Left renal pelvis (tissue), 4 donors: ENCODE data around the gene ASTN2. TPM values are rescaled to one million over a fixed set of nuclear protein-coding genes. Genes with fewer than 3 reads are reported as not detected.
"Not testable (repeated sequence)": the region's sequence is repeated elsewhere in the genome, so short reads cannot be mapped to it uniquely, and the experiment has no call there.

Source experiments
- DNase-seq, 4 donors: peaks; one replicate each; pipeline ENCODE4 v3.0.0-alpha.2; 2013; ENCODE audit warnings: low read depth in 4 of 4, low spot score in 3 of 4
- polyA plus RNA-seq, 4 donors: library from polyadenylated mRNA; unstranded; fragments of 120-200 nt; gene quantifications; one replicate each; pipeline ENCODE4 v1.2.1, GENCODE V29; 2013; ENCODE audit not compliant: insufficient read length in 4 of 4

ASTN2 gene
- polyA plus RNA-seq, 4 donors: 14.0 to 22.6 (median 16.4) TPM

DNA sequence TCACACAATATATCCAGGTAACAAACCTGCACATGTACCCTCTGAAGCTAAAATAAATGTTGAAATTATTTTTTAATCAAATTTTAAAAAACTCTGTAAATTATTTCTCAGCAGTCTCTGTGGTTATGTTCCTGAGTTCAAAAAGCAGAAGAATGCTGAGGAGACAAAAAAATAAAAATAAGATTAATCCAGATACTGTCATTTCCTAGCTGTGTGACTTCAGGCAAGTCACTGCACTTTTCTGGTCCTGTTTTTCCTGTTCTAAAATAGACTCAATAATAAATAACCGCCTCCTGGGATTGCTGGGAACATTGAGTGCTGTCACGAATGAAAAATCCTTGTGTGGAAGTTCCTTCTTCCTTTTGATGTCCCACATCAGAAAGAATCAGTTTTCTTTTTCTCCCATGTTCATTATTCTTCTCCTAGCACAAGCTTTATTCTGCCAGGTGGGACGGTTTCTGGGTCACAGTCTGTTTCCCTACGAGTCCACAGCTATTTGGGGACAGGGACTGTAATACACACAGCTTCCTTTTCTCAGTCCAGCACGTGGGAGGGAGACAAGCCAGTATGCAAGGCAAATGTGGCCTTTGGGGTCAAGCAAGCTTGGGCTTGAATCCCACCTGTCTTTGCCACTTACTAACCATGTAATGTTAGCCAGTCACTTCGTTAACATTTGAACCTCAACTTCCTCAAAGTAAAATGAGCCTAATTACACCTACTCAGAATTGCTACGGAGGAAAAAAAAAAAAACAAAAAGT, 570.8 kb downstream of the ASTN2 start:
- no peak for DNase-seq

DNA sequence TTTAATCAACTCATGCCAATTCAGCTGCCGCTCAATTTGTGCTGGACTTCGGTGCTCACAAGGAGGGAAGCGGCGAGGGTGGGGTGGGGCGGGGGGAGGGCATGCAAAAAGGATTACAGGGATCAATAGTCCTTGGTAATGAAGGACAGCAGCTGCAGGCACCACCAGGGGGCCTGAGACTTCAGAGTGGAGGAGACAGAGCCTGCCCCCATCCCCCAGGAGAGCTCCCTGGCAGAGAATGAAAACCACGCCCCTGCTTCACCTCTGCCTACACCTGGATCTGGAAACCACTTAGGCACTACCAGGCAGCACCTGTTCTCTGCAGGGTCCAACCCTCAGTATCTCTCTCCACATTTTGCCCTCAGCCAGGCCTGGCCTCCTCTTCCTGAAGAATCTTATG, 572.2 kb downstream of the ASTN2 start:
- no peak for DNase-seq

DNA sequence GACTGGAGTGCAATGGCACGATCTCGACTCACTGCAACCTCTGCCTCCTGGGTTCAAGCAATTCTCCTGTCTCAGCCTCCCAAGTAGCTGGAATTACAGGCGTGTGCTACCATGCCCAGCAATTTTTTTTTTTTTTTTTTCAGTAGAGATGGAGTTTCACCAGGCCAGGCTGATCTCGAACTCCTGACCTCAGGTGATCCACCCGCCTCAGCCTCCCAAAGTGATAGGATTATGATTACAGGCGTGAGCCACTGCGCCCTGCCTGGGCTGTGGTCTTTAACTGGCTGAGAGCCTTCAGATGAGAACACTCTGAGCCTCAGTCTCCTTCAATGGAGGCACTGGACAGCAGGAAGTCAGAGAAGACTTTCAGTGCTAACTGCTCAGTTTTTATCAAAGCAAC, 576.4 kb downstream of the ASTN2 start:
- not testable (repeated sequence) for DNase-seq

DNA sequence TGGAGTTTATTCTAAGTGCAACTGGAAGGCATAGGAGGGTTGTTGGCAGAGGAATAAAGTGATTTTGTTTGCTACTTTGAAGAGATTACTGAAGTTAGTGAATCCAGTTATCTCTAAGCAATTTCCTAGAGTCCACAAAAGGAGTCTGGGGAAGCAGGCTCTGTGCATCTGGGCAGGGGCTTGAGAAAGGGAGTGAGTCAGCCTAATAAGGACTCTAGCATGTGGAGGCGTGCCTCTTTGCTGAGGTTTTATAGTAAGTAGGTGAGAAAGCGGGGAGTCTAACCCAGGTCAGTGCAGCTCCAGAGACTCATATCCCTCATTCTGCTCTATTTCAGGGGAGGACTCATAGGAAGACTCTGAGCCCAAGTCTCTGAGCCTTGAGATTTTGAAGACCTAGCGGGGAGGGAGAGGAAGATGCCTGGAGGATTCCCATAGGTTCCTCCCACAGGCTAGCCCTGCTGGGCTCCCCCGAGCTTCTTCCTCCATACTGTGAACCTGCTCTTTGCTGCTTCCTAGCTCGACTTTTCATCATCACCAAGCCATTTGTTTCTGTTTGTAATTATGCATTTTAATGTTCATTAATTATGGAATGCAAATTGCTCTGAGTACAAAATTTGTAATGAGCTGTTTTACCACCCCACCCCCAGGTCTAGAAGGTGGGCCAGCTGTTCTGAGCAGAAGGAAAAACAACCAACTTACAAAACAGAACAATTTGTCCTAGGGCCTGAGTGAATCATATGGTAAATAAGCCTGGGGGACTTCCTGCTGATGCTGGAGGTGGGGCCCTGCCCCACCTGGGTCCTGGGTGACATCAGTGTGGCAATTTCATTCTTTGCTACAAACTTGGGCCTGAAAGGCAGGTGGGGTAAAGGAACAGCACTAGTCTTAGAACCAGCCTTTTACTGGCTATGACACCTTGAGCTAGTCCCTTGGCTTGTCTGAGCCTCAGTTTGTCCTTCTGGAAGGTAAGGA, 577.6 kb downstream of the ASTN2 start:
- no peak for DNase-seq

DNA sequence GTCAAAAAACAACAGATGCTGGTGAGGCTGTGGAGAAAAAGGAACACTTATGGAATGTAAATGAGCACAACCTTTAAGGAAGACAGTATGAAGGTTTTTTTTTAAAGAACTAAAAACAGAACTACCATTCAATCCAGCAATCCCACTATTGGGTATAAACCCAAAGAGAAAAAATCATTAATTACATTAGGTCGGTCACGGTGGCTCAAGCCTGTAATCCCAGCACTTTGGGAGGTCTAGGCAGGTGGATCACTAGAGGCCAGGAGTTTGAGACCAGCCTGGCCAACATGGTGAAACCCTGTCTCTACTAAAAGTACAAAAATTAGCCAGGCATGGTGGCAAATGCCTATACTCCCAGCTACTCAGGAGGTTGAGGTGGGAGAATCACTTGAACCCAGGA, 584.5 kb downstream of the ASTN2 start:
- DNase-seq: not testable (repeated sequence)

DNA sequence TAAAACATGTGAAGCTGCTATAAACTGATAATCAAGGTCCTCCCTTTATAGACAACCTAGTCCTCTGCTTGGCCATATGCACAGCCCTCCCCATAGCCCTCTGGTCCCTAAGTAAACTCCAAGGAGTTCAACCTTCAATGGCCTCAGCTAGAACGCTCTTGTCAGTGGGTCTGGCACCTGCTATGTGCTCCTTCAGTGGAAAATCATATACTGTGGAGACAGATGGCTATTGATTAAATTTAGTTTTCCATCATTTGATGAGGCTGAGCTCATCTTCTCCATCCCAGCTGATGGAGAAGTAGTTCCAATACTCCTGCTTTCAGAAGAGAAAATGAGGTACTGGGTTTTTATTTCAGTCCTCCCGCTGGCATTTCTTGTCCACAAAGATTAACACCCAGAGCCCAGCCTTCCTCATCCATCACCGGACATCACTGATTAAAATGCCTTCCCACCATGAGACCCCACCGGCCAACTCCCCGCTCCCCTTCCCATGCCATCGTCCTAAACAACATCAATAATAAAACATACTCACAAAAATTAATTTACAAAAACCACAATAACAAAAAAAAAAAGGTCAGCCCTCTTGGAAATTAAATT, 593.1 kb downstream of the ASTN2 start:
- no peak for DNase-seq

DNA sequence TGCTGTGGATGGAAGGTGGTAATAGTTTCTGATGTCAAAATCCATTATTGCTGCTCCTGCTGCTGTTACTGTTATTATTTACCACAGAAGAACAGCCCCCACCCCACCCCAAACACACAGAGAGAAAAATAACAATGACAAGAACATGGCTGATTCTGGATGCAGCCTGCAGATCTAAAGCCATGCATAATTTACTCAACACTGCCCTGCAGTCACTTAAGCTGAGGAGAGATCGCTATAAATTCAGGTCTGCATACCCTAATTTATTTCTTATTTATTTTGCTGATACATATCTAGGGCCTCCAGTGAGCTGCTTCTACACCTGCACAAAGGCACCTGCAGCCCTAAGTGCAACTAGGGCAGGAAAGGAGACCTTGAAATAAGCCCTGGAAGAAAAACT, 595.7 kb downstream of the ASTN2 start:
- no peak for DNase-seq

DNA sequence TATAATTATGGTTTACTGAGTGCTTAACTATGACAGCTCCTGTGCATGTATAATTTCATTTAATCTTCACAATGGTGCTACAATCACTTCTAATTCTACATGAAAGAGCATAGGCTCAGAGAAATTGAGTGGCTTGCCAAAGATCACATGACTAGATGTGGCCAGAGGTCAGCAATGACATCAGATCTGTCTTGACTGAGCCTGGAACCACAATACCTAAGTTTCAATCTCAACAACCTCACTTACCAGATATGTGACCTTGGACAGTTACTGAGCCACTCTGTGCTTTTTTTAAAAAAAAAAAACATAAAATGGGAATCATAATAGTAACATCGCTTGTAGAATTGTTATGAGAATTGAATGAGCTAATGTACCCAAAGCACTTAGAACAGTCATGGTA, 597.1 kb downstream of the ASTN2 start:
- no peak for DNase-seq

DNA sequence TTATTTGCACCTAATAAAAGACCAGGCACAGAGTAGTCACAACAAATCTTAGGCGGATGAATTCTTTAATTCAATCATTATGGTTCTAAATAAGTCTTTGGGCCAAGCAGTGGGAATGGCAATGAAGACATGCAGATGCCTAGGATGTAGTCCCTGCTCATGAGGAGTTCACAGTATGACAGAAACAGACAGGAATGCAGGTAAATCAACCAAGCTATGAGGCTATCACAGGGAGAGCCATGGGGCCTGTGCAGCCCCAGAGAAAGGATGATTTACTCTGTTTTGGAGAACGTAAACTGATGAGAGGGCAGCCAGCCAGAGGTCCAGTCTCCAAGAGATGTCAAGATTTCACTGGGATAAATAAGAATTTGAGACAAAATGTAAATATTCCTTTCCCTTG, 598.4 kb downstream of the ASTN2 start:
- DNase-seq: no peak

DNA sequence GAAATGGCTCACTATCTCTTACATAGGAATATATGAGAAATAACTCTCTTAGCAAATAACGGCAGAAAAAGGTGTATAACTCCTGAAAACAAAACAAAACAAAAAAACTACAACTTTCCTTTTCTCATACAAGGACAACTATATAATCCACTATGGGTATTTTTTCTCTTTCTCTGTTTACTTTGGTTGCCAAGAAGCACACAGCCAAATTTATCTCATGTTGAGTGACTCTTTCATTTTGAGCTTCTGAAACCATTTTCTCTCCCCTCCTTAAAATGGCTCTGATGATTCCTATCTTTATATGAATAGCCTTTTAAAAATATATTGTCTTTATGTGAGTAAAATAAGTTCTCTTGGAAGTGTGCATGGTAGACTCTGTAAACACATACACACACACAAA, 599.0 kb downstream of the ASTN2 start:
- no peak for DNase-seq

DNA sequence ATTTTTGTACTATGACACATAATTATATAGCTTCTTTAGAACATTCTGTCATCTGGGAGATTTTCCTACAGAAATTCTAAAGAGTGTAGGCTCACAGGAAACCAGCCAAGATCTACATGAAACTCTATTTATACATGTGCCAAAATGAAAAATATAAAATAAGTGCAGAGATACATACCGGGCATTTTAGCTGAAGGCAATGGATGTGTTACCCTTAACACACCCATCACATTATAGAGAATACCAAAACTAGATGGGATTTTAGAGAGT, 601.9 kb downstream of the ASTN2 start:
- DNase-seq: no peak

DNA sequence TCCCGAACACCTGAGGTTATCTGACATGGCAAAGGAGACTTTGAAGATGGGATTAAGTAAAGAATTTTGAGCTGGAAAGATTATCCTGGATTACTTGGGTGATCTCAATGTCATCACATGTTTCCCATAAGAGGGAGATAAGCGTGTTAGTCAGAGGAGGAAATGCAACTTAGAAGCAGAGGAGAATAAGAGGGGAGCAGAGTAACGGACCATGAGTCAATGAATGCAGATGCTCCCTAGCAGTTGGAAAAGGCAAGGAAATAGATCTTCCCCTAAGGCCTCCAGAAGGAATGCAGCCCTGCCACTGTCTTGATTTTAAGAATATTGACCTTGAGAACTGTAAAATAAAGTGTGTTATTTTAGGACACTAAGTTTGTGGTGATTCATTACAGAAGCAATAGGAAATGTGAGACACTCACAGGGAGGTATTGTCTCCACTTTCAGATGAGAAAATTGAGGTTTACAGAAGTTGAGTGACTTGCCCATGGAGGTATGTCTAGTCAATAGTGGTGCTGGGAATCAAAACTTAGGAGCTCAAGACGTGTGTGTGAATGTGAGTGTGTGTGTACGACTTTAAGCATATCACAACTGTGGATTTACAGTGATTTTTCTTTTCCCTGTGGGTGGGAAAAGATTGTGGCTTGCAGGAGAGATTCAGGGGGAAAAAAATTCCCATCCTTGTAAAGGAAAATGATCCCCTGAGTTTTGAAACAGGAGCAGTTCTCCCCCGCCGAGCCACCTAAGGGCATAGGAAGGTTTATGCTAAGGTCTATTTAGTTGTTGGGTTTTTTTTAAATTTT, 602.4 kb downstream of the ASTN2 start:
- no peak for DNase-seq

DNA sequence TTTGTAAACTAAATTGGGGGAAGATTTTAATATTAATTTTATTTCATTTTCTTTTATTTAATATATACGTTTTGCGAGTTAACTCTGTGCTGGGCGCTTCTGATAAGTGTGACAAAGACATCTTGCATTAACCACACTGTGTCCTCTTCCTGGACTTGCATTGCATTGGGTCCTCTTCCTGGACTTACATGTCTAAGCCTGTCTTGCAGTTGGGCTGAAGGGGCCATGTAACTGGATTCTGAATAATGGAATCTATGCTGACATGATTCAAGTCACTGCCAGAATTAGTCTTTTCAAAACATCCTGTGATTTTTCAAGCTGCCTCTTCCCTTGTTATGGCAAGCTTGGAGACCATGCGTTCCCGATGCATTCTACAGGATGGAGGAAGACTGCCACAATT, 605.2 kb downstream of the ASTN2 start:
- DNase-seq: no peak

DNA sequence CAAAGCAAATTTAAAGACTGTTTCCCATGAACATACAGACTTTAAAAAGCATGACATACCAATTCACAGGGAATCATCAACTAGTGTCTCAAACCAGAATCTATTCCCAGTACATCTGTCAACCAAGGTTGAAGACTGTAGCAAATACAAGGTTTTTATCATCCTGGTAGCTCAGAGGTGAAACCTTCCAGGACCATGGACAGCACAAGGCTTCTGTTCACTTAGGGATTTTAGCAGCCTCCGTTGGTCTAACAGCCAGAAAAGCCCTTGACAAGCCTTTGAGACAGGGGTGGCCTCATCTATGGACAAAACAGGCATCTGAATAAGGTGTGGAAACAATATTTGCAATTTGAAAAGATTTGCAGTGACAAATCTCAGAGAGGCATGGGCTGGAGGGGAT, 608.8 kb downstream of the ASTN2 start:
- peak; percentile 29 to 57 (median 32) for DNase-seq

DNA sequence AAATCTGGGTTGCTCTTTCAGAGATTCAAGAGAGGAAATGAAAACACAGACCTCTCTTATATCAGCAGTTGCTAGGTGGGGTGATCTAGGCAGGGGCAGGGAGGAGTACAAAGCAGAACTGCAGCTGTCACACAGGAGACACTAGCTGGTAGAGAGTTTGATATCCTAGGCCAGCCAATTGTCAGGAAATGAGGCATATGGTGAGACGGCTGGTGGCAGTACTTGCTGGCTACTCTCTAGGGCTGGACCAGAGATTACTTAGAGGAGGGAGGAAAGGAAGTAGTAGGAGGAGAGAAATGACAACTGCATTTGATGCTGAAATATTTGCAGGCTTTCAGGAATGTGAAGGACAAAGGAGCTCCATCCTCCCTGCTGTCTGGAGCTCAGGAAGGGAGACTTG, 614.0 kb downstream of the ASTN2 start:
- no peak for DNase-seq

DNA sequence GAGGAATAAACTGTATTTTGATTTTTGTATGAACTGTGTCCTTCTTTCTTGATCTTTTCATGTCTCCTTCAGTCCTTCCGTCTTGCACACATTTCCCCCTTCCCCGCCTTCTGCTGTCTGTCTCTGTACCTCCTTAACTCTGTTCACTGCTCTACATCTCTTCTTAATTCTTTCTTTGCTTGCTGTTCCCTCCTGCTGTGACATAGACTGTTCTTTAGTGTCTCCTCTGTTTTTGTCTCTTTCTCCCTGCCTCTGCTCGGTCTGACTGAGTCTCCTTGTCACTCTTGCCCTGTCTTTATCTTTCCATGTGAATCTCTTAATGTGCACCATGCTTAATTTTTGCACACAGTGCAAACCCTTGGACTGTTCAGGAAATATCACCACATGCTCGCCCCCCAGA, 614.8 kb downstream of the ASTN2 start:
- no peak for DNase-seq

DNA sequence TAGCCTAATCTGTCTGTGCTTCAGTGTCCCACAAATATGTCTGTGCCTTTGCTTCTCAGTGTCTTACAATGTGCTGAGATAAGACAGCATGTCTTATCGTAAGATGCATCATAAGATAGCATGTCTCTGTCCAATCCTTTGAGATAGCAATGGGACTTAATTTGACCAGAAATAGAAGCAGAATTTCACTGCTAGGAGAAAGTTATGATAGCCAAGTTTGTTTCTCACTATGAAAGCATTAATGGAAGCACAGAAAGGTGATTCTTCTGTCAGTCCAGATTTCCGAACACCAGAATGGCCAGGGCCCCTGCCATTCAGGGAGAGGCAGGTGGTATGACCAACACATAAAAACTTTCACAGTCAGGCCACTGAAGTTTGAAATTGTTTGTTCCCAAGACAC, 616.3 kb downstream of the ASTN2 start:
- DNase-seq: no peak

DNA sequence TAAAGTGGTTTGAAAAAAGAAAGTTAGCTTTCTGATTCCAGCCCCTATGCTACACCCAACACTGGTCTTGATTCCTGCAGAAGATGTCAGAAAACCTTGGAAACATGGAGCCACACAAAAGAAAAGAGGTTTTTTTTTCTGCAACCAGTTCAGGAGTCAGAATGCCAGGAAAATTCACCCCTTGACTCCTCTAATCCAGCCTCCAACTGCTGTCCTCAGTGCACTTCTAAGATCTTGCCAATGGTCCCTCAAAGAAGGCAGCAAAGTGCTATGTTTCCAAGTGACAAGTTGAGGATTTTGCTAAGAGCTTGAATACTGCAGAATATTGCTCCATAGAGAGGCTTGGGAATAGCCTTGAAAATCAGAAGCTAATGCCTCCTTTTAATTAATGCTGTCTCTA, 617.6 kb downstream of the ASTN2 start:
- DNase-seq: no peak

DNA sequence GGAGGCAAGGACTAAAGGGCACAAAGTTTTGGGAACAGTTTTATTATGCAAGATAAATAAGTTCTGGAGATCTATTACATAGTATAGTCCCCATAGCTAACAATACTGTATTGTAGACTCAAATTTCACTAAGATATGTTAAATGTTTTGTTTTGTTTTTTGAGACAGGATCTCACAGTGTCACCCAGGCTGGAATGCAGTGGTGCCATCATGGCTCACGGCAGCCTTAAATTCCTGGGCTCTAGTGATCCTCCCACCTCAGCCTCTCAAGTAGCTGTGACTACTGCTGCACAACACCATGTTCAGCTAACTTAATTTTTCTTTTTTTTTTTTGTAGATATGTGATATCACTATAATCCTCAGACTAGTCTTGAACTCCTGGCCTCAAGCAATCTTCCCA, 618.2 kb downstream of the ASTN2 start:
- no peak for DNase-seq

DNA sequence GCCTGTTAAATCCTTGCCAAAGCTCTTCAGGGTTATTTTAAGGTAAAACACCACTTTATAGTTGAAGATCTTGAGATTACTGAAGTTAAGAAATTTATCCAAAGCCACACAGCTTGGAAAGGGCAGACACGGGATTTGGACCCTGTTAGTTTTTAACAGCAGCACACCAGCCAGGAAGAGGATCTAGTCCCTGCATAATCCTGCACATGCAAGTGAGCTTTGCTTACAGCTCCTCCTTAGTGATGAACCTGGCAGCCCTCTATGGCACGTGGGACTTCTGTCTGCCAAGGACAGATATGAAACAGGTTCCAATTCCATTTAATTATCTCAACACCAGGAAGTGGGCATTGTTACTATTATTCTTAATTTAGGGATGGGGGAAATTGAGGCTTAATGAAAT, 619.0 kb downstream of the ASTN2 start:
- no peak for DNase-seq

DNA sequence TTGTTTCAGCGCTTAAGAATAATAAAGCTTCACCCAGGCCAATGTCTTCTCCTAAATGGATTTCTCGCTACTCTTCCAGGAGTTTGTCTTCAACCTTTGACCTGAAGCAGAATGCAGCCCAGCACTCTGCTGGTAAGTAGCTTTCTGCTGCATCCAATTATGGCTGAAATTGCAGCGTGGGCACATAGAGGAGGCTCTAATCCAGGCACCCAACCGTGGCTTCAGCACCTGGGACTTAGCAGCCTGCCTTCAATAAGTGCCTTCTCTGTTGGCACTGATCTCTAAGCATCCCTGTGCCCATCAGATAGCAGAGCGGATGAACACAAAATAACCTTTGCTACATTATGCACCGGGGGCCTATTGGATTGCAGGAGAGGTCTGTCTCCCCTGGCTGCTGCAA, 622.6 kb downstream of the ASTN2 start:
- DNase-seq: no peak
